A549 (cell line): ENCODE measurements around the gene GPR139. TPM values are rescaled to one million over a fixed set of nuclear protein-coding genes. Genes with fewer than 3 reads are reported as not detected.

Source experiments
- ATAC-seq, 2 experiments: fragments of 200-7000 bp in 1 of 2; fragments of >200 bp in 1 of 2; cut with Nextera tagmentation in 1 of 2; cut with Tn5 transposase in 1 of 2; 3 replicates each; pipeline versions ENCODE4 v1.8.0 to v1.9.1; 2018 to 2020; ENCODE audit warnings: mild to moderate bottlenecking in 1 of 2, moderate library complexity in 1 of 2
- CTCF ChIA-PET: fragments of 300-600 bp; sonication (Branson Sonifier 250); formaldehyde crosslinking; extraction: SDS; loops from one replicate; lab custom pipeline; 2021; ENCODE audit warnings: antibody characterized with exemption, inconsistent platforms; lab: Yijun Ruan, JAX
- POLR2A ChIA-PET: fragments of 350-600 bp; formaldehyde crosslinking; extraction: SDS; loops from one replicate; lab custom pipeline; 2021; ENCODE audit warnings: antibody characterized with exemption, inconsistent platforms; lab: Yijun Ruan, JAX
- DNase-seq, 2 experiments: peaks; one replicate each; pipeline versions ENCODE4 v3.0.0 to v3.0.0-alpha.2; 2011 to 2016; ENCODE audit warnings: low read depth in 1 of 2, low spot score in 1 of 2
- FAIRE-seq: peaks from 2 replicates; lab custom pipeline; 2011; peaks lifted over from hg19 to GRCh38; lab: Jason Lieb, UNC
- H3K27ac ChIP-seq, 2 experiments: fragments of >200 bp; sonication (Bioruptor Twin); formaldehyde crosslinking; 3 replicates each; pipeline ENCODE4 v1.5.1; 2016 to 2017
- H3K4me1 ChIP-seq: fragments of >200 bp; sonication (Bioruptor Twin); formaldehyde crosslinking; 3 replicates; pipeline ENCODE4 v1.6.1; 2016
- H3K4me2 ChIP-seq: fragments of >200 bp; sonication (Bioruptor Twin); formaldehyde crosslinking; 3 replicates; pipeline ENCODE4 v1.6.1; 2016
- H3K4me3 ChIP-seq: fragments of >200 bp; sonication (Bioruptor Twin); formaldehyde crosslinking; 3 replicates; pipeline ENCODE4 v1.5.1; 2016
- H3K9me3 ChIP-seq: fragments of >200 bp; sonication (Bioruptor Twin); formaldehyde crosslinking; 3 replicates; pipeline ENCODE4 v1.6.1; 2016
- EHMT2 ChIP-seq: fragments of 200-600 bp; sonication (generic); IDR thresholded peaks from 2 replicates; pipeline ENCODE4 v1.6.1; 2016; ENCODE audit warnings: antibody characterized with exemption, low read depth, mild to moderate bottlenecking, moderate library complexity
- HEYL ChIP-seq: fragments of 250-450 bp; sonication (Bioruptor Pico); IDR thresholded peaks from 2 replicates; pipeline ENCODE4 v1.8.0; 2021; ENCODE audit warnings: mild to moderate bottlenecking, moderate library complexity
- HOXB13 ChIP-seq: fragments of 250-450 bp; sonication (Bioruptor Pico); IDR thresholded peaks from 2 replicates; pipeline ENCODE4 v1.5.0; 2020; ENCODE audit warnings: low read depth, mild to moderate bottlenecking, moderate library complexity
- MAFK ChIP-seq: fragments of 450-650 bp; IDR thresholded peaks from 2 replicates; pipeline ENCODE4 v1.6.1; 2014; ENCODE audit not compliant: partially characterized antibody
- NFE2L2 ChIP-seq: fragments of 150-350 bp; conservative IDR thresholded peaks from 2 replicates; pipeline ENCODE4 v1.6.1; 2014; ENCODE audit warnings: low read length
- NPAS2 ChIP-seq: fragments of 250-450 bp; sonication (Bioruptor Pico); IDR thresholded peaks from 2 replicates; pipeline ENCODE4 v1.8.0; 2022; ENCODE audit warnings: mild to moderate bottlenecking, moderate library complexity, borderline replicate concordance
- NR3C1 ChIP-seq: fragments of >200 bp; sonication (Bioruptor Twin); formaldehyde crosslinking; IDR thresholded peaks from 3 replicates; pipeline ENCODE4 v1.6.1; 2017
- PHF8 ChIP-seq: fragments of 200-600 bp; sonication (generic); IDR thresholded peaks from 2 replicates; pipeline ENCODE4 v1.6.1; 2016; ENCODE audit warnings: low read depth, mild to moderate bottlenecking, antibody characterized with exemption, moderate library complexity, borderline replicate concordance
- TFCP2L1 ChIP-seq: fragments of 250-450 bp; sonication (Bioruptor Pico); IDR thresholded peaks from 2 replicates; pipeline ENCODE4 v1.5.0; 2021; ENCODE audit warnings: mild to moderate bottlenecking
- WGBS: methylation state at CpG from one replicate; pipeline ENCODE4 v1.1.6; 2017; ENCODE audit errors: missing lambda C conversion rate; 5-methylcytosine and 5-hydroxymethylcytosine counted together
- polyA minus RNA-seq: library from RNA; depleted of rRNA, polyadenylated mRNA; stranded (reverse); fragments of >200 nt; gene quantifications from 2 replicates; pipeline ENCODE4 v1.2.3, GENCODE V29; 2011; rRNA and poly(A)+ RNA removed
- polyA plus RNA-seq, 4 experiments: library from polyadenylated mRNA; depleted of rRNA in 3 of 4; stranded (reverse); fragments of >200 nt; fragmentation: RNase III in 1 of 4; extraction: RNeasy Plus Mini Kit Qiagen cat#74134 plus additional on column Dnase treatment in 1 of 4; gene quantifications; 2 replicates in 3 of 4; 3 replicates in 1 of 4; pipeline ENCODE4 v1.2.3, GENCODE V29; 2011 to 2017
- TF ChIP-seq, protein P1 (sequence below): IDR thresholded peaks from 2 replicates; pipeline ENCODE4 v1.6.1; 2012; ENCODE audit warnings: low read depth, borderline replicate concordance
- TF ChIP-seq, protein P2 (sequence below): fragments of >200 bp; sonication (Bioruptor Twin); formaldehyde crosslinking; IDR thresholded peaks from 3 replicates; pipeline ENCODE4 v1.5.1; 2016
- TF ChIP-seq, protein P3 (sequence below): IDR thresholded peaks from 2 replicates; pipeline ENCODE4 v1.6.1; 2012
- TF ChIP-seq, protein P4 (sequence below): fragments of 250-450 bp; sonication (Bioruptor Pico); IDR thresholded peaks from 2 replicates; pipeline ENCODE4 v1.5.0; 2021; ENCODE audit warnings: mild to moderate bottlenecking, moderate library complexity, borderline replicate concordance
- TF ChIP-seq, protein P5 (sequence below): fragments of 200-600 bp; sonication (generic); IDR thresholded peaks from 2 replicates; pipeline ENCODE4 v1.6.1; 2016; ENCODE audit warnings: antibody characterized with exemption, mild to moderate bottlenecking, moderate library complexity

GPR139 gene
- not detected in 2 replicates for polyA plus RNA-seq (2011; rRNA removed)
- polyA plus RNA-seq (2012; cell fraction: cytosol; rRNA removed), result not detected in 2 replicates
- not detected in 2 replicates for polyA plus RNA-seq (2012; cell fraction: nucleus; rRNA removed)
- not detected in 3 replicates for polyA plus RNA-seq (2017; fragmentation: RNase III; extraction: RNeasy Plus Mini Kit Qiagen cat#74134 plus additional on column Dnase treatment)
- polyA minus RNA-seq, result not detected in 2 replicates

DNA sequence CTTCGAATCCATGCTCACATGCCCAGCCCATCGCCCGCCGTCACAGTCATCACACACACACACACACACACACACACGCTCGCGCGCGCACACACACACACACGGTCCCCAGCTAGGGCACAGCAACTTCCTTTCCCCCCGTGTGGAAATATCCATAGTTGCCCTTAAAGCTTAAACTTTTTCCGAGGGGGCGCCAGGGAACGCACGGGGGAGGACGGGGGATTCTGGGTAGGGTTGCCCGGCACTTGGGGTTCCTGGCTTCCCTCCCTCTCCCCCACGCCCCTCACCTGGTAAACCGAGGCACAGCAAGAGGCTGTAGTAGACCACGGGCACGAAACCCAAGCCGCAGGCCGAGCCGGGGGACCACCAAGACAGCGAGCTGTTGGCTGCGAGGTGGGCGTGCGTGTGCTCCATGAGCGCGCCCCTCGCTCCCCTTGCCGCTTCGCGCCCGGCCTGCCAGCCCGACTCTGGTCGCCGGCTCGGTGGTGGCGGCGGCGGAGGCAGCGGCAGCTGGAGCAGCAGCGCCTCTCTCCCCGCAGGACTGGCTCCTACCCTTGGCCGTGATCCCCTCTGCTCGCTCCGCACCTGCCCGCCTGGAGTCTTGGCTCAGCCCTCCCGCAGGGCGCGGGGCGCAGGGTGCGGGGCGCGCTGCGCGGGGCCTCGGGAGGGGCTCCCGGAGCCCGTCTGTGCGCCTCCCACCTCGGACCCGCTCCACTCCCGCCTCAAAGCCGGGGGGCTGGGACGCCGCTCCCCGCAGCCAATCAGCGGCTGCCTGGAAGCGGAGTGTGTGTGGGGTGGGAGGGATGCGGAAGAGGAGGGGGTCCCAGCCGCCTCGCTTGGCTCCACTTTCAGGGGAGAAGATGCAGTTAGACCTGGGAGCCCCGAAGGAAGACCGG is at the start of gene GPR139:
GPR139 (minus strand) TSS at position 688 of the 896 bp plus-strand sequence; CDS start at position 414, 274 bp downstream.
- peaks cover 2% of the 10 kb centered on the region; the same call in 1 of the 3 replicates for H3K9me3 ChIP-seq
- no peak within 1 kb of the TSS for H3K4me2 ChIP-seq
- H3K4me1 ChIP-seq, result no peaks in the 10 kb centered on the region
- DNase-seq (no peak), FAIRE-seq (no peak), ATAC-seq (peak in 1 of 2 experiments; percentile 30; a peak in 1 of 6 replicates)
- 41% methylated on average over 31 of the region's 76 CpGs for WGBS
- H3K4me3 ChIP-seq, result no peak within 1 kb of the TSS
- no peak within 1 kb of the TSS for H3K27ac ChIP-seq
- TF ChIP-seq, protein P1, sequence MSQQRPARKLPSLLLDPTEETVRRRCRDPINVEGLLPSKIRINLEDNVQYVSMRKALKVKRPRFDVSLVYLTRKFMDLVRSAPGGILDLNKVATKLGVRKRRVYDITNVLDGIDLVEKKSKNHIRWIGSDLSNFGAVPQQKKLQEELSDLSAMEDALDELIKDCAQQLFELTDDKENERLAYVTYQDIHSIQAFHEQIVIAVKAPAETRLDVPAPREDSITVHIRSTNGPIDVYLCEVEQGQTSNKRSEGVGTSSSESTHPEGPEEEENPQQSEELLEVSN, result no peak
- TF ChIP-seq, protein P2, sequence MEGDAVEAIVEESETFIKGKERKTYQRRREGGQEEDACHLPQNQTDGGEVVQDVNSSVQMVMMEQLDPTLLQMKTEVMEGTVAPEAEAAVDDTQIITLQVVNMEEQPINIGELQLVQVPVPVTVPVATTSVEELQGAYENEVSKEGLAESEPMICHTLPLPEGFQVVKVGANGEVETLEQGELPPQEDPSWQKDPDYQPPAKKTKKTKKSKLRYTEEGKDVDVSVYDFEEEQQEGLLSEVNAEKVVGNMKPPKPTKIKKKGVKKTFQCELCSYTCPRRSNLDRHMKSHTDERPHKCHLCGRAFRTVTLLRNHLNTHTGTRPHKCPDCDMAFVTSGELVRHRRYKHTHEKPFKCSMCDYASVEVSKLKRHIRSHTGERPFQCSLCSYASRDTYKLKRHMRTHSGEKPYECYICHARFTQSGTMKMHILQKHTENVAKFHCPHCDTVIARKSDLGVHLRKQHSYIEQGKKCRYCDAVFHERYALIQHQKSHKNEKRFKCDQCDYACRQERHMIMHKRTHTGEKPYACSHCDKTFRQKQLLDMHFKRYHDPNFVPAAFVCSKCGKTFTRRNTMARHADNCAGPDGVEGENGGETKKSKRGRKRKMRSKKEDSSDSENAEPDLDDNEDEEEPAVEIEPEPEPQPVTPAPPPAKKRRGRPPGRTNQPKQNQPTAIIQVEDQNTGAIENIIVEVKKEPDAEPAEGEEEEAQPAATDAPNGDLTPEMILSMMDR, result no peak
- TF ChIP-seq, protein P3, sequence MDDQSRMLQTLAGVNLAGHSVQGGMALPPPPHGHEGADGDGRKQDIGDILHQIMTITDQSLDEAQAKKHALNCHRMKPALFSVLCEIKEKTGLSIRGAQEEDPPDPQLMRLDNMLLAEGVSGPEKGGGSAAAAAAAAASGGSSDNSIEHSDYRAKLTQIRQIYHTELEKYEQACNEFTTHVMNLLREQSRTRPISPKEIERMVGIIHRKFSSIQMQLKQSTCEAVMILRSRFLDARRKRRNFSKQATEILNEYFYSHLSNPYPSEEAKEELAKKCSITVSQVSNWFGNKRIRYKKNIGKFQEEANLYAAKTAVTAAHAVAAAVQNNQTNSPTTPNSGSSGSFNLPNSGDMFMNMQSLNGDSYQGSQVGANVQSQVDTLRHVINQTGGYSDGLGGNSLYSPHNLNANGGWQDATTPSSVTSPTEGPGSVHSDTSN, result no peak
- no peak for TF ChIP-seq NR3C1
- TF ChIP-seq, protein P4, sequence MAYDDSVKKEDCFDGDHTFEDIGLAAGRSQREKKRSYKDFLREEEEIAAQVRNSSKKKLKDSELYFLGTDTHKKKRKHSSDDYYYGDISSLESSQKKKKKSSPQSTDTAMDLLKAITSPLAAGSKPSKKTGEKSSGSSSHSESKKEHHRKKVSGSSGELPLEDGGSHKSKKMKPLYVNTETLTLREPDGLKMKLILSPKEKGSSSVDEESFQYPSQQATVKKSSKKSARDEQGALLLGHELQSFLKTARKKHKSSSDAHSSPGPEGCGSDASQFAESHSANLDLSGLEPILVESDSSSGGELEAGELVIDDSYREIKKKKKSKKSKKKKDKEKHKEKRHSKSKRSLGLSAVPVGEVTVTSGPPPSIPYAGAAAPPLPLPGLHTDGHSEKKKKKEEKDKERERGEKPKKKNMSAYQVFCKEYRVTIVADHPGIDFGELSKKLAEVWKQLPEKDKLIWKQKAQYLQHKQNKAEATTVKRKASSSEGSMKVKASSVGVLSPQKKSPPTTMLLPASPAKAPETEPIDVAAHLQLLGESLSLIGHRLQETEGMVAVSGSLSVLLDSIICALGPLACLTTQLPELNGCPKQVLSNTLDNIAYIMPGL (CRISPR knock-in tag), result no peak
- no peak for TF ChIP-seq TFCP2L1 (CRISPR knock-in tag)
- TF ChIP-seq PHF8, result no peak
- no peak for TF ChIP-seq EHMT2
- no peak for TF ChIP-seq HEYL (CRISPR knock-in tag)
- TF ChIP-seq NPAS2 (CRISPR knock-in tag), result no peak
- no peak for TF ChIP-seq HOXB13 (CRISPR knock-in tag)
- ChIA-PET POLR2A (no interaction called here), CTCF (no interaction called here)

DNA sequence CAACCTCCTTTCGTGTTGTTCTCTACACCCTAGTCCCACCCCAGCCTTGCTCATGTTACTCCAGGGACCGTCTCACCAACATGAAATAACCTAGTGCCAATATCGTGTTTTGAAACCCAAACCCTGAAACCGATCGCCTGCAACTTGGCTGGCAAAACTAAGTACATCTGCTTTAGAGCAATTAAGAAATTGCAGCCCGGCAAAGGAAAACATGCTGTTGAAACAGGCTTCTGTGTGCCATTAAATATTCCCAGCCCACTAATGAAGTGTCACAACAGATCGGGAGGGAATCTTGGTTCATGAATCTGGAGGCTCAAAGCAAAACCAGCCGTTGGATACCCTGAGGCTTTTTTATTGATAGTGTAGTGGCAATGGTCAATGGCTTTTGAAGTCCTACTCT is 48.3 kb upstream of the GPR139 start:
- DNase-seq (no peak), ATAC-seq (no peak), FAIRE-seq (no peak)
- ChIA-PET POLR2A (no interaction called here), CTCF (no interaction called here)
- TF ChIP-seq, protein P5, sequence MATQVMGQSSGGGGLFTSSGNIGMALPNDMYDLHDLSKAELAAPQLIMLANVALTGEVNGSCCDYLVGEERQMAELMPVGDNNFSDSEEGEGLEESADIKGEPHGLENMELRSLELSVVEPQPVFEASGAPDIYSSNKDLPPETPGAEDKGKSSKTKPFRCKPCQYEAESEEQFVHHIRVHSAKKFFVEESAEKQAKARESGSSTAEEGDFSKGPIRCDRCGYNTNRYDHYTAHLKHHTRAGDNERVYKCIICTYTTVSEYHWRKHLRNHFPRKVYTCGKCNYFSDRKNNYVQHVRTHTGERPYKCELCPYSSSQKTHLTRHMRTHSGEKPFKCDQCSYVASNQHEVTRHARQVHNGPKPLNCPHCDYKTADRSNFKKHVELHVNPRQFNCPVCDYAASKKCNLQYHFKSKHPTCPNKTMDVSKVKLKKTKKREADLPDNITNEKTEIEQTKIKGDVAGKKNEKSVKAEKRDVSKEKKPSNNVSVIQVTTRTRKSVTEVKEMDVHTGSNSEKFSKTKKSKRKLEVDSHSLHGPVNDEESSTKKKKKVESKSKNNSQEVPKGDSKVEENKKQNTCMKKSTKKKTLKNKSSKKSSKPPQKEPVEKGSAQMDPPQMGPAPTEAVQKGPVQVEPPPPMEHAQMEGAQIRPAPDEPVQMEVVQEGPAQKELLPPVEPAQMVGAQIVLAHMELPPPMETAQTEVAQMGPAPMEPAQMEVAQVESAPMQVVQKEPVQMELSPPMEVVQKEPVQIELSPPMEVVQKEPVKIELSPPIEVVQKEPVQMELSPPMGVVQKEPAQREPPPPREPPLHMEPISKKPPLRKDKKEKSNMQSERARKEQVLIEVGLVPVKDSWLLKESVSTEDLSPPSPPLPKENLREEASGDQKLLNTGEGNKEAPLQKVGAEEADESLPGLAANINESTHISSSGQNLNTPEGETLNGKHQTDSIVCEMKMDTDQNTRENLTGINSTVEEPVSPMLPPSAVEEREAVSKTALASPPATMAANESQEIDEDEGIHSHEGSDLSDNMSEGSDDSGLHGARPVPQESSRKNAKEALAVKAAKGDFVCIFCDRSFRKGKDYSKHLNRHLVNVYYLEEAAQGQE, result no peak
- no peak for TF ChIP-seq MAFK
- no peak for TF ChIP-seq NFE2L2
- peaks cover 9% of the 10 kb centered on the region; the same call in 2 of the 3 replicates for H3K9me3 ChIP-seq
- H3K27ac ChIP-seq, result no peak overlapping the region
- WGBS, result 41% methylated on average over 8 of the region's 8 CpGs
- no peak overlapping the region for H3K4me3 ChIP-seq
- no peak overlapping the region for H3K4me2 ChIP-seq
- H3K4me1 ChIP-seq, result no peaks in the 10 kb centered on the region
